HepG2 (cell line): ENCODE results near the gene FBXO41. TPM values are rescaled to one million over a fixed set of nuclear protein-coding genes. Genes with fewer than 3 reads are reported as not detected.

Experiments
- EHMT2 ChIP-seq: fragments of 200-600 bp; sonication (generic); IDR thresholded peaks from 2 replicates; pipeline ENCODE4 v1.7.0; 2017; ENCODE audit warnings: antibody characterized with exemption, low read depth, low read length, borderline replicate concordance
- GABPB1 ChIP-seq: IDR thresholded peaks from 2 replicates; pipeline ENCODE4 v1.6.1; 2016; ENCODE audit warnings: mild to moderate bottlenecking, missing genetic modification reagents, moderate library complexity, missing compliant biosample characterization
- KAT2B ChIP-seq: fragments of 150-350 bp; IDR thresholded peaks from 2 replicates; pipeline ENCODE4 v1.6.1; 2014; ENCODE audit warnings: low read depth, low read length, borderline replicate concordance
- MBD4 ChIP-seq: IDR thresholded peaks from 2 replicates; pipeline ENCODE4 v1.6.1; 2012; ENCODE audit warnings: low read length, inconsistent platforms, borderline replicate concordance
- POGZ ChIP-seq: sonication (generic); formaldehyde crosslinking; IDR thresholded peaks from 2 replicates; pipeline ENCODE4 v1.4.0; 2020; ENCODE audit warnings: mild to moderate bottlenecking, missing genetic modification reagents
- RXRB ChIP-seq: IDR thresholded peaks from 2 replicates; pipeline ENCODE4 v1.6.1; 2016; ENCODE audit warnings: borderline replicate concordance, missing genetic modification reagents, missing compliant biosample characterization
- SAP130 ChIP-seq: IDR thresholded peaks from 2 replicates; pipeline ENCODE4 v1.6.1; 2016; ENCODE audit warnings: low read depth
- SOX13 ChIP-seq, 3 experiments: fragments of 450-650 bp in 1 of 3; sonication (generic) in 1 of 3; formaldehyde crosslinking in 1 of 3; IDR thresholded peaks in 2 of 3; conservative IDR thresholded peaks in 1 of 3; 2 replicates each; pipeline versions ENCODE4 v1.5.0 to v1.6.1; 2016 to 2020; ENCODE audit warnings: antibody characterized with exemption in 1 of 3, mild to moderate bottlenecking in 1 of 3, missing compliant biosample characterization in 1 of 3, missing genetic modification reagents in 1 of 3, moderate library complexity in 1 of 3
- ZFP1 ChIP-seq: IDR thresholded peaks from 2 replicates; pipeline ENCODE4 v1.6.1; 2016
- ZFP90 ChIP-seq: sonication (generic); formaldehyde crosslinking; IDR thresholded peaks from 2 replicates; pipeline ENCODE4 v1.8.0; 2022; ENCODE audit warnings: missing genetic modification reagents, mild to moderate bottlenecking, inconsistent platforms, borderline replicate concordance
- ZNF205 ChIP-seq: IDR thresholded peaks from 2 replicates; pipeline ENCODE4 v1.6.1; 2018; ENCODE audit warnings: missing biosample characterization, missing genetic modification reagents
- ZNF225 ChIP-seq: sonication (generic); formaldehyde crosslinking; IDR thresholded peaks from 2 replicates; pipeline ENCODE4 v1.4.0; 2020; ENCODE audit warnings: mild to moderate bottlenecking, missing genetic modification reagents
- ZNF782 ChIP-seq: sonication (generic); formaldehyde crosslinking; IDR thresholded peaks from 2 replicates; pipeline ENCODE4 v1.4.0; 2020; ENCODE audit warnings: missing genetic modification reagents, mild to moderate bottlenecking, borderline replicate concordance
- polyA plus RNA-seq, 8 experiments: library from polyadenylated mRNA; depleted of rRNA in 3 of 8; stranded (reverse) in 7 of 8; unstranded in 1 of 8; fragments of >200 nt; fragmentation: Illumina TruSeq in 4 of 8; extraction: Trizol in 4 of 8; gene quantifications; 2 replicates each; pipeline versions ENCODE4 v1.2.1 to v1.2.3, GENCODE V29; 2011 to 2016; ENCODE audit warnings: low read depth in 4 of 8, missing spikeins in 1 of 8, mixed read lengths in 1 of 8; ENCODE audit not compliant: insufficient read depth in 1 of 8
- total RNA-seq, 5 experiments: library from RNA; depleted of rRNA; stranded (reverse); fragments of >200 nt; fragmentation: Illumina TruSeq; extraction: Trizol; gene quantifications; 2 replicates each; pipeline ENCODE4 v1.2.3, GENCODE V29; 2016; ENCODE audit warnings: low read depth in 1 of 5
- TF ChIP-seq, protein P1 (sequence below): sonication (generic); formaldehyde crosslinking; IDR thresholded peaks from 2 replicates; pipeline ENCODE4 v1.4.0; 2020; ENCODE audit warnings: missing genetic modification reagents; ENCODE audit errors: not compliant biosample characterization
- TF ChIP-seq, protein P2 (sequence below): sonication (generic); formaldehyde crosslinking; IDR thresholded peaks from 2 replicates; pipeline ENCODE4 v1.5.0; 2020; ENCODE audit warnings: mild to moderate bottlenecking, missing genetic modification reagents, borderline replicate concordance
- TF ChIP-seq, protein P3 (sequence below): sonication (generic); formaldehyde crosslinking; IDR thresholded peaks from 2 replicates; pipeline ENCODE4 v1.4.0; 2020; ENCODE audit warnings: mild to moderate bottlenecking, missing genetic modification reagents
- TF ChIP-seq, protein P4 (sequence below): sonication (generic); formaldehyde crosslinking; IDR thresholded peaks from 2 replicates; pipeline ENCODE4 v1.8.1; 2022; ENCODE audit warnings: mild to moderate bottlenecking, missing genetic modification reagents
- TF ChIP-seq, protein P5 (sequence below): sonication (generic); formaldehyde crosslinking; IDR thresholded peaks from 2 replicates; pipeline ENCODE4 v1.4.0; 2020; ENCODE audit warnings: missing genetic modification reagents

Gene FBXO41
- total and polyA plus RNA-seq, 2 of the 13 experiments (the other 11 are each of a cell fraction or from before 2014, with no cell fraction given): 4.2 to 10.3 TPM

DNA sequence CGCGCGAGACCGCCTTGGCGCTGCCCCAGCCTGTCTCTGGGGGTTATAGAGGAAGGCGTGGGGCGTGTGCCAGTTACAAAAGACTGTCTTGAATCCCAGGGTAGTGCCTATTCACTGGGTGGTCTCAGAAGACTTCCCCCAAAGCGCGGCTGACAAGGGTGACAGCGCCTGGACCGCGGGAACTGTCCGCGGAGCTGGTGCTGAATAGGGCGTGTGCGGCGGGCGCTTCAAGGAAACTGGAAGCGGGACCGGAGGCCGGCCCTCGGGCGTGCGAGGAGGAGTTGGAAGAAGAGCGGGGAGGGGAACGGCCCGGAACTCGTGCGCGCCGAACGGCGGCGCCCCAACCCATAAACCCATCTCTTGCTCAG lies 6.8 kb upstream of the FBXO41 start (continued):
- TF ChIP-seq, protein P1, sequence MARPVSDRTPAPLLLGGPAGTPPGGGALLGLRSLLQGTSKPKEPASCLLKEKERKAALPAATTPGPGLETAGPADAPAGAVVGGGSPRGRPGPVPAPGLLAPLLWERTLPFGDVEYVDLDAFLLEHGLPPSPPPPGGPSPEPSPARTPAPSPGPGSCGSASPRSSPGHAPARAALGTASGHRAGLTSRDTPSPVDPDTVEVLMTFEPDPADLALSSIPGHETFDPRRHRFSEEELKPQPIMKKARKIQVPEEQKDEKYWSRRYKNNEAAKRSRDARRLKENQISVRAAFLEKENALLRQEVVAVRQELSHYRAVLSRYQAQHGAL: peak; percentile 97
- TF ChIP-seq POGZ (CRISPR knock-in tag) (peak; percentile 47; the same call in 1 of the 2 replicates), MBD4 (no peak), ZFP1 (CRISPR knock-in tag) (peak; percentile 32; the same call in 1 of the 2 replicates), GABPB1 (CRISPR knock-in tag) (peak; percentile 42; the same call in 1 of the 2 replicates), ZFP90 (CRISPR knock-in tag) (peak; percentile 74; the same call in 1 of the 2 replicates), RXRB (peak; percentile 42; the same call in 1 of the 2 replicates), SAP130 (CRISPR knock-in tag) (peak; percentile 90), ZNF205 (CRISPR knock-in tag) (peak; percentile 70; the same call in 1 of the 2 replicates), EHMT2 (peak; percentile 92), ZNF225 (CRISPR knock-in tag) (peak; percentile 52; the same call in 1 of the 2 replicates), KAT2B (no peak), SOX13 (IDR thresholded peaks at IDR 0.05) (no peak), SOX13 (CRISPR knock-in tag; conservative IDR thresholded peaks at IDR 0.05 in 1 of 2, IDR thresholded peaks at IDR 0.05 in 1 of 2) (peak in 1 of 2 experiments; percentile 44; a peak in 2 of 4 replicates), ZNF782 (CRISPR knock-in tag) (no peak)
- TF ChIP-seq, protein P2, sequence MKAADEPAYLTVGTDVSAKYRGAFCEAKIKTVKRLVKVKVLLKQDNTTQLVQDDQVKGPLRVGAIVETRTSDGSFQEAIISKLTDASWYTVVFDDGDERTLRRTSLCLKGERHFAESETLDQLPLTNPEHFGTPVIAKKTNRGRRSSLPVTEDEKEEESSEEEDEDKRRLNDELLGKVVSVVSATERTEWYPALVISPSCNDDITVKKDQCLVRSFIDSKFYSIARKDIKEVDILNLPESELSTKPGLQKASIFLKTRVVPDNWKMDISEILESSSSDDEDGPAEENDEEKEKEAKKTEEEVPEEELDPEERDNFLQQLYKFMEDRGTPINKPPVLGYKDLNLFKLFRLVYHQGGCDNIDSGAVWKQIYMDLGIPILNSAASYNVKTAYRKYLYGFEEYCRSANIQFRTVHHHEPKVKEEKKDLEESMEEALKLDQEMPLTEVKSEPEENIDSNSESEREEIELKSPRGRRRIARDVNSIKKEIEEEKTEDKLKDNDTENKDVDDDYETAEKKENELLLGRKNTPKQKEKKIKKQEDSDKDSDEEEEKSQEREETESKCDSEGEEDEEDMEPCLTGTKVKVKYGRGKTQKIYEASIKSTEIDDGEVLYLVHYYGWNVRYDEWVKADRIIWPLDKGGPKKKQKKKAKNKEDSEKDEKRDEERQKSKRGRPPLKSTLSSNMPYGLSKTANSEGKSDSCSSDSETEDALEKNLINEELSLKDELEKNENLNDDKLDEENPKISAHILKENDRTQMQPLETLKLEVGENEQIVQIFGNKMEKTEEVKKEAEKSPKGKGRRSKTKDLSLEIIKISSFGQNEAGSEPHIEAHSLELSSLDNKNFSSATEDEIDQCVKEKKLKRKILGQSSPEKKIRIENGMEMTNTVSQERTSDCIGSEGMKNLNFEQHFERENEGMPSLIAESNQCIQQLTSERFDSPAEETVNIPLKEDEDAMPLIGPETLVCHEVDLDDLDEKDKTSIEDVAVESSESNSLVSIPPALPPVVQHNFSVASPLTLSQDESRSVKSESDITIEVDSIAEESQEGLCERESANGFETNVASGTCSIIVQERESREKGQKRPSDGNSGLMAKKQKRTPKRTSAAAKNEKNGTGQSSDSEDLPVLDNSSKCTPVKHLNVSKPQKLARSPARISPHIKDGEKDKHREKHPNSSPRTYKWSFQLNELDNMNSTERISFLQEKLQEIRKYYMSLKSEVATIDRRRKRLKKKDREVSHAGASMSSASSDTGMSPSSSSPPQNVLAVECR (CRISPR knock-in tag): peak; percentile 78
- TF ChIP-seq, protein P3, sequence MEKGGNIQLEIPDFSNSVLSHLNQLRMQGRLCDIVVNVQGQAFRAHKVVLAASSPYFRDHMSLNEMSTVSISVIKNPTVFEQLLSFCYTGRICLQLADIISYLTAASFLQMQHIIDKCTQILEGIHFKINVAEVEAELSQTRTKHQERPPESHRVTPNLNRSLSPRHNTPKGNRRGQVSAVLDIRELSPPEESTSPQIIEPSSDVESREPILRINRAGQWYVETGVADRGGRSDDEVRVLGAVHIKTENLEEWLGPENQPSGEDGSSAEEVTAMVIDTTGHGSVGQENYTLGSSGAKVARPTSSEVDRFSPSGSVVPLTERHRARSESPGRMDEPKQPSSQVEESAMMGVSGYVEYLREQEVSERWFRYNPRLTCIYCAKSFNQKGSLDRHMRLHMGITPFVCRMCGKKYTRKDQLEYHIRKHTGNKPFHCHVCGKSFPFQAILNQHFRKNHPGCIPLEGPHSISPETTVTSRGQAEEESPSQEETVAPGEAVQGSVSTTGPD (CRISPR knock-in tag): peak; percentile 49; the same call in 1 of the 2 replicates
- TF ChIP-seq, protein P4, sequence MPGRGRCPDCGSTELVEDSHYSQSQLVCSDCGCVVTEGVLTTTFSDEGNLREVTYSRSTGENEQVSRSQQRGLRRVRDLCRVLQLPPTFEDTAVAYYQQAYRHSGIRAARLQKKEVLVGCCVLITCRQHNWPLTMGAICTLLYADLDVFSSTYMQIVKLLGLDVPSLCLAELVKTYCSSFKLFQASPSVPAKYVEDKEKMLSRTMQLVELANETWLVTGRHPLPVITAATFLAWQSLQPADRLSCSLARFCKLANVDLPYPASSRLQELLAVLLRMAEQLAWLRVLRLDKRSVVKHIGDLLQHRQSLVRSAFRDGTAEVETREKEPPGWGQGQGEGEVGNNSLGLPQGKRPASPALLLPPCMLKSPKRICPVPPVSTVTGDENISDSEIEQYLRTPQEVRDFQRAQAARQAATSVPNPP (CRISPR knock-in tag): 0 out of 2 replicates have a peak, but pooled peaks have one; percentile 25
- TF ChIP-seq, protein P5, sequence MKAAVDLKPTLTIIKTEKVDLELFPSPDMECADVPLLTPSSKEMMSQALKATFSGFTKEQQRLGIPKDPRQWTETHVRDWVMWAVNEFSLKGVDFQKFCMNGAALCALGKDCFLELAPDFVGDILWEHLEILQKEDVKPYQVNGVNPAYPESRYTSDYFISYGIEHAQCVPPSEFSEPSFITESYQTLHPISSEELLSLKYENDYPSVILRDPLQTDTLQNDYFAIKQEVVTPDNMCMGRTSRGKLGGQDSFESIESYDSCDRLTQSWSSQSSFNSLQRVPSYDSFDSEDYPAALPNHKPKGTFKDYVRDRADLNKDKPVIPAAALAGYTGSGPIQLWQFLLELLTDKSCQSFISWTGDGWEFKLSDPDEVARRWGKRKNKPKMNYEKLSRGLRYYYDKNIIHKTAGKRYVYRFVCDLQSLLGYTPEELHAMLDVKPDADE (CRISPR knock-in tag): 0 out of 2 replicates have a peak, but pooled peaks have one; percentile 46
